SJSA1 (cell line): Measurements from ENCODE around the gene ARHGAP6. TPM values are rescaled to one million over a fixed set of nuclear protein-coding genes. Genes with fewer than 3 reads are reported as not detected.

ENCODE experiments used
- DNase-seq, 2 experiments: peaks; one replicate each; pipeline ENCODE4 v3.0.0-alpha.2; 2015 to 2020; ENCODE audit warnings: low spot score in 2 of 2, low read depth in 1 of 2
- H3K27ac ChIP-seq: fragments of 250-450 bp; sonication (Bioruptor Pico); 2 replicates; pipeline ENCODE4 v1.5.1; 2020; ENCODE audit warnings: mild to moderate bottlenecking, moderate library complexity
- H3K27me3 ChIP-seq: fragments of 250-450 bp; sonication (Bioruptor Pico); replicated peaks from 2 replicates; pipeline ENCODE4 v1.5.1; 2020; ENCODE audit warnings: mild to moderate bottlenecking, moderate library complexity
- H3K36me3 ChIP-seq: fragments of 250-450 bp; sonication (Bioruptor Pico); 2 replicates; pipeline ENCODE4 v1.5.1; 2020; ENCODE audit warnings: mild to moderate bottlenecking
- H3K4me1 ChIP-seq: fragments of 250-450 bp; sonication (Bioruptor Pico); replicated peaks from 2 replicates; pipeline ENCODE4 v1.6.1; 2021; ENCODE audit warnings: mild to moderate bottlenecking
- H3K4me3 ChIP-seq: fragments of 250-450 bp; sonication (Bioruptor Pico); 2 replicates; pipeline ENCODE4 v1.5.1; 2020; ENCODE audit warnings: mild to moderate bottlenecking
- H3K9me3 ChIP-seq: fragments of 250-450 bp; sonication (Bioruptor Pico); replicated peaks from 2 replicates; pipeline ENCODE4 v1.5.1; 2020; ENCODE audit warnings: mild to moderate bottlenecking
- total RNA-seq: library from RNA; depleted of rRNA; stranded (reverse); fragments of >200 nt; shearing (Covaris generic); gene quantifications from 2 replicates; pipeline ENCODE4 v1.2.3, GENCODE V29; 2014; rRNA removed

The ARHGAP6 gene
- total RNA-seq: 0.11 and 1.2 TPM in 2 replicates

GRCh38 chrX:11665168-11666111 lies at the start of gene ARHGAP6:
Gene ARHGAP6 (minus strand): TSS chrX:11665920. CDS start chrX:11664828, 1,092 bp downstream.
- no peaks in the 10 kb centered on the region; the same call in 1 of the 2 replicates for H3K4me1 ChIP-seq
- no peak within 1 kb of the TSS for H3K27ac ChIP-seq
- peak; percentile 42 to 43 for DNase-seq
- peaks cover 3% of the 10 kb centered on the region; the same call in 1 of the 2 replicates for H3K27me3 ChIP-seq
- no peaks in the 10 kb centered on the region for H3K36me3 ChIP-seq
- no peaks in the 10 kb centered on the region for H3K9me3 ChIP-seq
- peak within 1 kb of the TSS; percentile 38 for H3K4me3 ChIP-seq

GRCh38 chrX:11704725-11705495 lies 39.2 kb upstream of the ARHGAP6 start:
- H3K27me3 ChIP-seq: no peaks in the 10 kb centered on the region
- H3K4me3 ChIP-seq: no peak overlapping the region
- H3K4me1 ChIP-seq: peaks cover 8% of the 10 kb centered on the region; the same call in 1 of the 2 replicates
- no peak overlapping the region for H3K27ac ChIP-seq
- no peaks in the 10 kb centered on the region for H3K9me3 ChIP-seq
- DNase-seq: peak; percentile 32 to 55
- H3K36me3 ChIP-seq: no peaks in the 10 kb centered on the region

- Histone ChIP-seq H3K4me3 (no peak overlapping the region), H3K4me1 (peaks cover 8% of the 10 kb centered on the region; the same call in 1 of the 2 replicates), H3K36me3 (no peaks in the 10 kb centered on the region), H3K27ac (no peak overlapping the region), H3K9me3 (no peaks in the 10 kb centered on the region), H3K27me3 (no peaks in the 10 kb centered on the region)
- no peak for DNase-seq
Observed at GRCh38 chrX:11703855-11704254, 38.1 kb upstream of the ARHGAP6 start.

DNA sequence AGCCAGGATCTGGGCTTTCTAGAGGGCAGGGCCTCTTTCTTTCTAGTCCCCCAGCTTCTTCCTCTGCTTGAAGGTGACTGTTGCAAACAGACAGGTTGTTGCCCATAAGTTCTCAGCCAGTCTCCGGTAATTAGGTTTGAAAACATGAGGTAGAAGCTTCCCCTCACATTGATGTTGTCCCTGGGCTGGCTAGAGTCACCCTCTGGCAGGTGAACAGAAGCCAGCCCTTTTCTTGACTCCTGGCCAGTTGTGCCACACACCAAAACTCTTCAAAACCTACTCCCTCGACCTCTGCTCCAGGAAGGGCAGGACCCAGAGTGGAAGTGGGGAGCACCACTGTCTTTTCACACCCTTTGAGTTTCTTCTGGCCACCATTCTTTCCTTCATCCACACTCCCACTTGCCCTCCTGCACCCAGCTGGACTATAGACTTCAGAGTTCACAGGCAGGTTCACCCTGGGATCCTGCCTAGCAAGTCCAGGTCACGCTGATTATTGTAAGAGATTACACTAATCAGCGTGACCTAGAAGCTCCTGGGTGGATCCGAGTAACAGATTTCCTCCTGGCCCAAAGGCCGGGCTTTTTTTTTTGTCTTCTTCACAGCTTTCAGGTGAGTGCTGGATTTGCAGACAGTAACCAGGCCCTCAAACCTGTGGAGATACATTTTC lies 37.4 kb upstream of the ARHGAP6 start:
- no peaks in the 10 kb centered on the region for H3K27me3 ChIP-seq
- H3K27ac ChIP-seq: no peak overlapping the region
- H3K9me3 ChIP-seq: no peaks in the 10 kb centered on the region
- DNase-seq: no peak
- H3K4me3 ChIP-seq: no peak overlapping the region
- H3K4me1 ChIP-seq: peaks cover 8% of the 10 kb centered on the region; the same call in 1 of the 2 replicates
- no peaks in the 10 kb centered on the region for H3K36me3 ChIP-seq

GRCh38 chrX:11702420-11702819 lies 36.7 kb upstream of the ARHGAP6 start:
- H3K27ac ChIP-seq: no peak overlapping the region
- peaks cover 8% of the 10 kb centered on the region; the same call in 1 of the 2 replicates for H3K4me1 ChIP-seq
- DNase-seq: no peak
- H3K36me3 ChIP-seq: no peaks in the 10 kb centered on the region
- H3K4me3 ChIP-seq: no peak overlapping the region
- no peaks in the 10 kb centered on the region for H3K27me3 ChIP-seq
- H3K9me3 ChIP-seq: no peaks in the 10 kb centered on the region

DNA sequence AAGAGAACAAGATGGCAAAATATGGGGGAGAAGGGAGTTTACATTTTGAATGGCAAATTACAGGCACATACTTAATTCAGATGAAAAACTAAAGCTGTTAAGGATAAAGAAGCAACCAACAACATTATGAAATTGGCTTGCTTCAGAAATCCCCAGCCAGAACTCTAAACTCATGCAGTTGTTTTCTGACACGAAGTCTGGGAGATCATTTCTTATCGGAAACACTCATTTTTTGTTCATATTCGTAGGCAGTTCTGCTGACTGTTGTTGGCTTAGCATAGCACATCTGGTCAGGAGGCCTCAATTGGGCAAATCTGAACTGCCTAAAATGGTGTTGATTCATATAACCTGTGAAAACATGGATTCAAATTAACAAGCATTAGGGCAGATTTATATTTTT lies 33.0 kb upstream of the ARHGAP6 start:
- DNase-seq: no peak
- H3K27me3 ChIP-seq: no peaks in the 10 kb centered on the region
- no peak overlapping the region for H3K4me3 ChIP-seq

GRCh38 chrX:11688201-11688600 lies 22.5 kb upstream of the ARHGAP6 start:
- no peaks in the 10 kb centered on the region for H3K27me3 ChIP-seq
- no peaks in the 10 kb centered on the region for H3K36me3 ChIP-seq
- H3K4me3 ChIP-seq: no peak overlapping the region
- peak overlapping the region; percentile 18 for H3K27ac ChIP-seq
- H3K9me3 ChIP-seq: no peaks in the 10 kb centered on the region
- peaks cover 13% of the 10 kb centered on the region for H3K4me1 ChIP-seq
- DNase-seq: no peak

More for the DNA sequence above, 33.0 kb upstream of the ARHGAP6 start:
- no peaks in the 10 kb centered on the region for H3K9me3 ChIP-seq
- H3K36me3 ChIP-seq: no peaks in the 10 kb centered on the region
- H3K27ac ChIP-seq: no peak overlapping the region
- no peaks in the 10 kb centered on the region for H3K4me1 ChIP-seq

GRCh38 chrX:11687157-11687556 lies 21.4 kb upstream of the ARHGAP6 start:
- no peaks in the 10 kb centered on the region for H3K36me3 ChIP-seq
- H3K27me3 ChIP-seq: no peaks in the 10 kb centered on the region
- peaks cover 13% of the 10 kb centered on the region for H3K4me1 ChIP-seq
- no peaks in the 10 kb centered on the region for H3K9me3 ChIP-seq
- DNase-seq: no peak
- H3K4me3 ChIP-seq: no peak overlapping the region
- H3K27ac ChIP-seq: no peak overlapping the region

- no peaks in the 10 kb centered on the region for H3K9me3 ChIP-seq
- H3K27ac ChIP-seq: no peak overlapping the region
- H3K4me3 ChIP-seq: no peak overlapping the region
- H3K4me1 ChIP-seq: peaks cover 4% of the 10 kb centered on the region
- DNase-seq: no peak
- H3K27me3 ChIP-seq: no peaks in the 10 kb centered on the region
- no peaks in the 10 kb centered on the region for H3K36me3 ChIP-seq
Observed at GRCh38 chrX:11683057-11683456, 17.3 kb upstream of the ARHGAP6 start.

DNA sequence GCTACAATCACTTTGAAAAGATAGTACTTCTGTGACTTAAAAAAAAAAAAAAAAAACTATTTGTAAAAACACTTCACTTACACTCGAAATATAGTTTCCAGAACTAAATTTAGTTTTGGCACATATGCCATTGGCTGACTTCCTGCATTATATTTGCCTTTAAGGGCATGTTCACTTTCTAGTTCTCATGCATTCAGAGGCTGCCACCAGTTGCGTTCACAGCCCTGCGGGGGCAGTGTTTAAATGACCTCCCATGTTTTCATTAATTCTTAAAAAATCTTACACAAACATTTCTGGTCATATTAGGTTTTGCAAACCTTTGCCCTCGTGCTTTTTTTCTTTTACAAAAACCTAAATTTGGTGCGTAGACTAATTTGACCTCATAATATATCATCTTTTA lies 12.4 kb upstream of the ARHGAP6 start:
- Histone ChIP-seq H3K4me3 (no peak overlapping the region), H3K36me3 (no peaks in the 10 kb centered on the region), H3K4me1 (peaks cover 4% of the 10 kb centered on the region), H3K27ac (no peak overlapping the region), H3K9me3 (no peaks in the 10 kb centered on the region), H3K27me3 (no peaks in the 10 kb centered on the region)
- no peak for DNase-seq

DNA sequence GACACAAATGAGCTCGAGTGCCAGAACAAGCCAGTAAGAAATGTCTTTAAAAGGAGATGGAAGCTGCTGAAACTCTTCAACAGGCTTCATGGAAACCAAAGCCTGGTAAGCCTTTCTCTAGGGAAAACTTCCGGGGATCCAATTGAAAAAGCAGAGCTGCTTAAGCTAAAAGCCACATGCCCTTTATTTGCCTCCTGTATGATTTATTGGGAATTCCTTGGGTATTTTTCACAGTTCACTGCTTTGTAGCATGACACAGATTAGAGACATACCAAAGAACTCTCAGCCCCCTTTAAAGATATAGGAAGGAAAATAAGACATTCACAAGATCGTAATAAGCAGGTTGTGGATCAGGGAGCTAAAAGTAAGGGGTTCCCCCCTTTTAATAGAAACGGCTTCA lies 6.5 kb upstream of the ARHGAP6 start:
- no peak for DNase-seq
- no peaks in the 10 kb centered on the region for H3K4me1 ChIP-seq
- no peak overlapping the region for H3K27ac ChIP-seq
- no peaks in the 10 kb centered on the region for H3K27me3 ChIP-seq
- no peak overlapping the region for H3K4me3 ChIP-seq
- no peaks in the 10 kb centered on the region for H3K36me3 ChIP-seq
- no peaks in the 10 kb centered on the region for H3K9me3 ChIP-seq

- no peak overlapping the region for H3K4me3 ChIP-seq
- DNase-seq: no peak
- H3K27ac ChIP-seq: no peak overlapping the region
- no peaks in the 10 kb centered on the region for H3K9me3 ChIP-seq
- H3K27me3 ChIP-seq: peaks cover 3% of the 10 kb centered on the region; the same call in 1 of the 2 replicates
- H3K36me3 ChIP-seq: no peaks in the 10 kb centered on the region
- no peaks in the 10 kb centered on the region for H3K4me1 ChIP-seq
Observed at GRCh38 chrX:11670316-11670715, 4.6 kb upstream of the ARHGAP6 start.

GRCh38 chrX:11666952-11667685 lies 1.4 kb upstream of the ARHGAP6 start:
- peaks cover 3% of the 10 kb centered on the region; the same call in 1 of the 2 replicates for H3K27me3 ChIP-seq
- H3K4me3 ChIP-seq: no peak overlapping the region
- no peaks in the 10 kb centered on the region; the same call in 1 of the 2 replicates for H3K4me1 ChIP-seq
- DNase-seq: no peak
- no peaks in the 10 kb centered on the region for H3K9me3 ChIP-seq
- H3K27ac ChIP-seq: no peak overlapping the region
- H3K36me3 ChIP-seq: no peaks in the 10 kb centered on the region
